Activated gamma-delta T cell treated with anti-CD3 and anti-CD28 coated beads, Interleukin-2, amount 50 U/mL, for 16 hours (primary cell): Measurements from ENCODE around the gene HMGCLL1.

Experiments used
- DNase-seq: peaks from one replicate; pipeline ENCODE4 v3.0.0-alpha.2; 2020; ENCODE audit warnings: low read depth

The HMGCLL1 gene

GRCh38 chr6:55578537-55579363 is at the start of gene HMGCLL1:
HMGCLL1 (minus strand) TSS chr6:55579192; CDS start chr6:55579055, 137 bp downstream.
- DNase-seq = no peak

GRCh38 chr6:55621993-55622392 is 43.0 kb upstream of the HMGCLL1 start:
- no peak for DNase-seq

- no peak for DNase-seq
Observed at GRCh38 chr6:55621244-55621643, 42.3 kb upstream of the HMGCLL1 start.

GRCh38 chr6:55617272-55617671 is 38.3 kb upstream of the HMGCLL1 start:
- DNase-seq = no peak

- no peak for DNase-seq
Observed at GRCh38 chr6:55604021-55604420, 25.0 kb upstream of the HMGCLL1 start.

- DNase-seq = no peak
Observed at GRCh38 chr6:55601120-55601519, 22.1 kb upstream of the HMGCLL1 start.

- DNase-seq = no peak
Observed at GRCh38 chr6:55594442-55594841, 15.4 kb upstream of the HMGCLL1 start.

GRCh38 chr6:55584654-55585354 is 5.8 kb upstream of the HMGCLL1 start:
- DNase-seq = no peak

- DNase-seq = no peak
Observed at GRCh38 chr6:55576811-55577210, 2.2 kb downstream of the HMGCLL1 start.

GRCh38 chr6:55574556-55574955 is 4.4 kb downstream of the HMGCLL1 start:
- no peak for DNase-seq

- no peak for DNase-seq
Observed at GRCh38 chr6:55569638-55570037, 9.4 kb downstream of the HMGCLL1 start.

- no peak for DNase-seq
Observed at GRCh38 chr6:55568808-55569439, 10.1 kb downstream of the HMGCLL1 start.

GRCh38 chr6:55567558-55567957 is 11.4 kb downstream of the HMGCLL1 start:
- DNase-seq = no peak

- no peak for DNase-seq
Observed at GRCh38 chr6:55566036-55566710, 12.8 kb downstream of the HMGCLL1 start.

GRCh38 chr6:55562318-55562717 is 16.7 kb downstream of the HMGCLL1 start:
- no peak for DNase-seq

GRCh38 chr6:55560290-55560885 is 18.6 kb downstream of the HMGCLL1 start:
- no peak for DNase-seq

GRCh38 chr6:55557146-55557545 is 21.8 kb downstream of the HMGCLL1 start:
- DNase-seq = no peak

- DNase-seq = no peak
Observed at GRCh38 chr6:55545791-55546190, 33.2 kb downstream of the HMGCLL1 start.

GRCh38 chr6:55543633-55544309 is 35.2 kb downstream of the HMGCLL1 start:
- DNase-seq = no peak

GRCh38 chr6:55541024-55541423 is 38.0 kb downstream of the HMGCLL1 start:
- DNase-seq = no peak

- DNase-seq = no peak
Observed at GRCh38 chr6:55536391-55536956, 42.5 kb downstream of the HMGCLL1 start.
